Glomerular visceral epithelial cell (primary cell): ENCODE data around the gene RNU1-2.
"Not testable (repeated sequence)": the region's sequence is repeated elsewhere in the genome, so short reads cannot be mapped to it uniquely, and the experiment has no call there.

Source experiments
- DNase-seq: peaks from one replicate; pipeline ENCODE4 v3.0.0-alpha.2; 2016; ENCODE audit errors: extremely low spot score

Gene RNU1-2

GRCh38 chr1:16888860-16889816 lies 6.6 kb upstream of the RNU1-2 start:
- peak; percentile 72 for DNase-seq

GRCh38 chr1:16890539-16891021 lies 5.2 kb upstream of the RNU1-2 start:
- not testable (repeated sequence) for DNase-seq

GRCh38 chr1:16891057-16891456 lies 4.7 kb upstream of the RNU1-2 start:
- DNase-seq: not testable (repeated sequence)

GRCh38 chr1:16892978-16893525 lies 2.7 kb upstream of the RNU1-2 start:
- not testable (repeated sequence) for DNase-seq

- DNase-seq: not testable (repeated sequence)
Observed at GRCh38 chr1:16893796-16894195, 2.0 kb upstream of the RNU1-2 start.

GRCh38 chr1:16894338-16894737 lies 1.4 kb upstream of the RNU1-2 start:
- DNase-seq: not testable (repeated sequence)

GRCh38 chr1:16895233-16895597 lies 565 bp upstream of the RNU1-2 start:
- not testable (repeated sequence) for DNase-seq

- peak; percentile 81 for DNase-seq
Observed at GRCh38 chr1:16896316-16897055, 706 bp downstream of the RNU1-2 start.

GRCh38 chr1:16897653-16898052 lies 1.9 kb downstream of the RNU1-2 start:
- DNase-seq: not testable (repeated sequence)

GRCh38 chr1:16898298-16898697 lies 2.5 kb downstream of the RNU1-2 start:
- not testable (repeated sequence) for DNase-seq

- not testable (repeated sequence) for DNase-seq
Observed at GRCh38 chr1:16899020-16899419, 3.2 kb downstream of the RNU1-2 start.

- no peak for DNase-seq
Observed at GRCh38 chr1:16900751-16901150, 5.0 kb downstream of the RNU1-2 start.

GRCh38 chr1:16901371-16901770 lies 5.6 kb downstream of the RNU1-2 start:
- DNase-seq: not testable (repeated sequence)

GRCh38 chr1:16903054-16903453 lies 7.3 kb downstream of the RNU1-2 start:
- DNase-seq: peak; percentile 44

GRCh38 chr1:16903458-16903796 lies 7.6 kb downstream of the RNU1-2 start:
- DNase-seq: no peak

GRCh38 chr1:16904560-16905109 lies 8.9 kb downstream of the RNU1-2 start:
- peak; percentile 100 for DNase-seq

- no peak for DNase-seq
Observed at GRCh38 chr1:16905110-16905867, 9.5 kb downstream of the RNU1-2 start.

- DNase-seq: no peak
Observed at GRCh38 chr1:16905868-16906702, 10.3 kb downstream of the RNU1-2 start.

GRCh38 chr1:16906873-16907272 lies 11.1 kb downstream of the RNU1-2 start:
- no peak for DNase-seq
